ENCODE measurements around the gene H2BK1. TPM values are rescaled to one million over a fixed set of nuclear protein-coding genes. Genes with fewer than 3 reads are reported as not detected.

H2BK1 gene
- polyA plus RNA-seq, 1 donor = not detected

DNA sequence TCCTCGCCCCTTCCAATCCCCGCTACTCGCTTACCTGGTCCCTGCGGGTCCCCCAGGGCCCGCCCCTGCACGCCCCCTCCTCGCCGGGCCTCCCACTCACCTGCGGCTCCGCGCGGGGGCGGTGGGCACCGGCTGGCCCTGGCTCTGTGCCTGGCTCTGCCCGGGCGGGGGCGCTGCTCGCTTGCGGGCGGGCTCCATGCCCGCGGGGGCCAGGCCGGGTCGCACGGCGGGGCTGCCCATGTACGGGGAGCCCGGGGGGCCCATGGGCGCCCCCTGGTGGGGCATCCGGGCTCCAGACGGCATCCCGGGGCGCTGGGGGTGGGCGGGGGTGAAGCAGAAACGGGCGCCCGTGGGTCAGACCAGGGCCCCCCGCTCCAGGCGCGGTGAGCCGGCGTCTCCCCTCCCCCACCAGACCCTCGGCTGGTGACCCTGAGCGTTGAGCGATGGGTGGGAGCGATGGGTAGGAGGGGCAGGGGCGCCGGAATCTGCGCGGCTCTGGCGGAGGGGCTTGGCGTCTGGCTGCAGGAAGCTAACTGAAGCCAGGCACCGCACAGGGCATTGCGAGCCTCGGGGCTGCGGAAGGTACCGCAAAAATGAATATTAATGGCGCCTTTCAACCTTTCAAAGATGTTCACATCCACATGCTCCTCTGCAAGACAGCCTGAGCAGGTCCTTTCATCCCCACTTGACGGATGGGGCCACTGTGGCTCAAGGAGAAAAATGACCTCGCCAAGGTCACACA is 35.2 kb upstream of the H2BK1 start:
- no peak for DNase-seq

DNA sequence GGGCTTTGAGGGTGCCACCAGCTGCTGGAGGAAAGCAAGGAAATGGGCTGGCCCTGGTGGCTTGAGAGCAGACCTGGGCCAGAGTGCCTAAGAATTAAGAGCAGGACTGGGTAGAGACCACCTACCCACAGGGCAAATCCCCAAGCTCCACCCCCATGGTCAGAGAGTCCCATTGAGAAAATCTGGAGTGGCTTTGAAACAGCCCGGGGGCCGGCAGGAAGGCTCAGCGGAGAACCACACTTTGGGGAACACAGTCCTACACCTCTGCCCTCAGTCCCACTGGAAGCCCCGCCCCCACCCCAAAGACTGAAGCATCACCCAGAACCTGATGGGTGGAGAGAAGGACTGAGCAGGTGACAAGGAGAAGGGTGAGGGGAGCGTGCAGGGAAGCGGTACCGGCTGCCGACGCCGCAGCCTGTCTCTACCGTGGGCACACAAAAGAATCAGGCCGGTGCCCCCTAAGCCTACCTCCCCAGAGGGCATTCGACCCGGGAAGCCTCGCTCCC is 34.6 kb upstream of the H2BK1 start:
- no peak for DNase-seq

- DNase-seq = no peak
Observed at GRCh38 chr7:151244196-151244840, 34.0 kb upstream of the H2BK1 start.

DNA sequence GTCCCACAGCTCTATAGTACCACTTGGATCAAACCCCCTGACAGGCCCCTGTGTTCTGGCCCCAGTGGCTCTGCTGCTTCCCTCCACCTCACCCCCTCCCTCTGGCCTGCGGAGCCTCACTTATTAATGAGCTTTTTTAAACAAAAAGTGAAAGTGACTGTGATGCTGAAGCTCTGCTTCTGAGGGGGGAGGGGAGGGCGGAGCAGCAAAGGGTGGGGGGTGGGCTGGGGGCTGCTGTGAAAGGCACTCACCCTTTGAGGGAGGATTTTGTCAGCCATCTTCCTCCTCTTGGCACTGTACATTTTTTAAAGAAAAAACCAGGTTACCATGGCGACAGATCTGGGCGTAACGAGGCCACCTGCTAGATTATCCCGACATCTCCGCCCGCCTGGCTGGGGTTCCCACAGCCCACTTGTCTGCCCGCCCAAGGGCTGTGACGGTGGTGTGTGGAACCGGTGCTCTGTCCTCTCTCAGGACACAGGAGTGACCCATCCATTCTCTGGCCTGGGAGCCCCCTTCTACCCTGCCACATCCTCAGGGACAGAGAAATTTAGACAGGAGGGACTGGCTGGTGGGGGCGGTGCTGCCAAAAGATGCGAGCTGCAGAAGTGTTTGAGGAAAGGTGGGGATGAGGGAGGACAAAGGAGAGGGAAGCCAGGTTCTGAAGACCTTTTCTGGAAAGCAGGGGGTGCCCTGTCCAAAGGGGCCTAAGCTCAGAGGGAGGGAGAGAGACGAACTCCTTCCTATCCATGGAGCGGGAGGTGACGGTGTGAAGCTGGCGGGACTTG is 33.3 kb upstream of the H2BK1 start:
- no peak for DNase-seq

DNA sequence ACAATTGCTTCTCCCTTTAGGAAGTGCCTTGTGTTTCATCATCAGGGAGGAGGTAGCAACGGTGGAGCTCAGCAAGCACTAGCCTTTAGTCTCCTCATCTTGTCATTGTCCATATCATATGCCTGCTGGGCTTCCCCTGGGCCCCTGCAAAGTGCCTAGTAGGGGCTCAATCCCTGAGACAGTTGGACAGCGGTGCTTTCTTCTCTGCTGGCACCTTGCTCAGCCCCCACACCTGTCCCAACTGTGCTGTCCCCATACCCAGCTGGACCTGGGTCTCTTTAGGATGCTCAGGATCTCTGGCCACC is 32.7 kb upstream of the H2BK1 start:
- DNase-seq = no peak

- no peak for DNase-seq
Observed at GRCh38 chr7:151242159-151243044, 32.1 kb upstream of the H2BK1 start.

- no peak for DNase-seq
Observed at GRCh38 chr7:151241755-151242096, 31.4 kb upstream of the H2BK1 start.

DNA sequence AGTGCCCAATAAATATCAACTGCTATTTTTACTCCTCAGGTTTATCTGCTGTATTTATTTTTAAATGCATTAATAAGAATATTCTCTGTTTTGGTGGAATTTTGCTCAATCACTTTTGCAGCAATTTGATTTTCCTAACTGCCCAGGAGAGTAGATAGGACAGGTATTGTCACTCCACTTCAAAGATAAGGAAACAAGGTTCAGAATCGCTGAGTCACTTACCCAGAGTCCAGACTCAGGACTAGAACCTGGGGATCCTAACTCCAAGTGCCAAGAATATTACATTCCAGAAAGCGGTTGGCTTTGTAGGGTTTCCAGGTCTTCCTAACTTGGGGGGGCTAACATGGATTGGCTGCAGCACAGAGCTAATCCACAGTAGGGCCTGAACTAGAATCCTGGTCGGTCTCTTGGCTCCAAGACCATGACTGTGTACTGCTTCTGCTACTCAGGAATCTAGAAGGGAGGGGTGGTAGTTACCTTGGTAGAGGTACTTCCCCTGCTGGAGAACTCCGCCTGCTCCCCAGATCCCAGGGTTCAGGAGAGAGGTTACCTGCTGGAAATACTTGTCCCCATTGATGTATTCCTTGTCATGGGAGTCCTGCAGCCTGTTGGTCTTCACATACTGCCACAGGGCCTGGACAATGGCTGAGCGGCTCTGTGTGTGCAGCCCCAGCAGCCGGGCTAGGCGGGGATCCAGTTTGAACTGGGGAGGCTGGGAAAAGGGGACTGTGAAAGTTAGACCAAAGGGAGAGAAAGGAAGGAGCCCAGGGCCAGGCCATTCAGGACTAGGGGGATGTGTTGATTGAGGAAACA is 30.9 kb upstream of the H2BK1 start:
- DNase-seq = no peak

DNA sequence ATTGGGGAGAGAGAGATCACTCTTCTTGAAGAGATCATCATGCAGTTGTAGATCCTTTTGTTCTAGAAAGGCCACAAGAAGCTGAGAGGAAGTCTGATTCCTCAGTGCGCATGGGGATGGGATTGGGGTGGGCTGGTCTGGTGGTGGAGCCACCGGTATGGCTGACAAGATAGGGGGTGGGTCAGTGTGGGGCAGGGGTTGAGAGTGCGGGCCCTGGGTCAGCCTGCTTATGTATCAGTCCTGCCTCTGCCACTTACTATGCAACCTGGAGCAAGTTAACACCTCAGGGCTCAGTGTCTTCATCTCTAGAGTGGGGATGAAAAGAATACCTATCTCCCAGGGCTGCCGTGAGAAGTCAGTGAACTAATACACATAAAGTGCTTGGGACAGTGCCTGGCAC is 30.2 kb upstream of the H2BK1 start:
- DNase-seq = no peak

- no peak for DNase-seq
Observed at GRCh38 chr7:151239837-151240459, 29.7 kb upstream of the H2BK1 start.

DNA sequence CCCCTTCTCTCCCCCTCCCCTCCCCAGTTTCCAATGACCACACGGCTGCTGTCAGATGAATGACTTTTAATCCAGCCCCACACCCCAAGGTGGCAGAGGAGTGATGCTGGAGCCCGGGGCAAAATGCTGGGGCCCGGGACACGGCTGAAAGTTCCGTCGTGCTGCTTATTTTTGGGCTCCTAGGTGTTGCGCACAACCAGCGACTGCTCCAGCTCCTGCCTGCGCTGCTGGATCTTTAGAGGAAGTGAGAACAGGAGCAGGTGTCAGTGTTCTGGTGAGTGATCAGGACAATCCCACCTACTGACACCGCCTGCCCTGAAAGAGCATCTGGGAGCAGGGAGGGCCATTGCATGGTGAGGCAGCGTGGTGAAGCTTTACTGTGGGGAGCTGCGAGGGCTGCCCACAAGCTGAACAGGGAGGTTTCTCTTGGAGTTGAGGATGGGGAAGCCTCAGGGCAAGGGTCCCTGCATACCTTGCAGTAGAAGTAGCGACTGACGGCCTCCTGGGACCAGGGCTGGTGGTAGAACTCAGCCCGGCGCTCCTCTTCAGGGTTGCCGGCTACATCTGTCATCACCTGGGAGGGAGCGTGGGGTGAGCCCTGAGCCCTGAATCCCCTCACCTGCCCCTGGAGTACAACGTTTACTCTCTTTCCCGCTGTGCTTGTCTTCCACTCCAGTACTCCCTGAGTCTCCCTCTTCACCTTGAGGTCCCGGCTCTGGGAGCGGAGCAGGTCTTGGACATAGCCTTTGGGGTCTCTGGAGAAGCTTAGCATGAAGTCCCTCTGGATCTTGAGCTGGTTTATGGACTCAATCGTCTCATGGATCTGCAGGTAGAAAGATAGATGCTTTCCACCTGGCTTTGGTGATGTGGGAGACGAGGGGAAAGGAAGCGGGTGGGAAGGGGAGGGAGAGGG is 28.9 kb upstream of the H2BK1 start:
- DNase-seq = no peak

- DNase-seq = no peak
Observed at GRCh38 chr7:151238190-151238810, 28.0 kb upstream of the H2BK1 start.

- DNase-seq = no peak
Observed at GRCh38 chr7:151237244-151238189, 27.2 kb upstream of the H2BK1 start.

GRCh38 chr7:151236406-151236805 is 26.1 kb upstream of the H2BK1 start:
- DNase-seq = no peak

DNA sequence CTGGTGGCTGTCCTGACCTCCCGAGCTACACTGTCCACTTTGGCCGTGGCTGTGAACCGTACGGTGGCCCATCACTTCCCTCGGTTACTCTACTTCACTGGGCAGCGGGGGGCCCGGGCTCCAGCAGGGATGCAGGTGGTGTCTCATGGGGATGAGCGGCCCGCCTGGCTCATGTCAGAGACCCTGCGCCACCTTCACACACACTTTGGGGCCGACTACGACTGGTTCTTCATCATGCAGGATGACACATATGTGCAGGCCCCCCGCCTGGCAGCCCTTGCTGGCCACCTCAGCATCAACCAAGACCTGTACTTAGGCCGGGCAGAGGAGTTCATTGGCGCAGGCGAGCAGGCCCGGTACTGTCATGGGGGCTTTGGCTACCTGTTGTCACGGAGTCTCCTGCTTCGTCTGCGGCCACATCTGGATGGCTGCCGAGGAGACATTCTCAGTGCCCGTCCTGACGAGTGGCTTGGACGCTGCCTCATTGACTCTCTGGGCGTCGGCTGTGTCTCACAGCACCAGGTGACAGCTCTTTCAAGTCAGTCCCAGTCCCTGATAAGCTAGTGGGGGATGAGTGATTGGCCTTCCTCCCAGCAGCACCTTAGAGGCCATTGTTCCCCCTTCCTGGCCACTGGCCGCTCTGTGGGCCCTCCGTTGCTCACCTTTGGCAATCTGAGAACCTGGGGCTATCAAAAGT is 25.0 kb upstream of the H2BK1 start:
- DNase-seq = no peak

DNA sequence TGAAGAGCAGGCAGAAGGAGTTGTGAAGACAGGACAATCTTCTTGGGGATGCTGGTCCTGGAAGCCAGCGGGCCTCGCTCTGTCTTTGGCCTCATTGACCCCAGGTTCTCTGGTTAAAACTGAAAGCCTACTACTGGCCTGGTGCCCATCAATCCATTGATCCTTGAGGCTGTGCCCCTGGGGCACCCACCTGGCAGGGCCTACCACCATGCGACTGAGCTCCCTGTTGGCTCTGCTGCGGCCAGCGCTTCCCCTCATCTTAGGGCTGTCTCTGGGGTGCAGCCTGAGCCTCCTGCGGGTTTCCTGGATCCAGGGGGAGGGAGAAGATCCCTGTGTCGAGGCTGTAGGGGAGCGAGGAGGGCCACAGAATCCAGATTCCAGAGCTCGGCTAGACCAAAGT is 23.5 kb upstream of the H2BK1 start:
- no peak for DNase-seq

DNA sequence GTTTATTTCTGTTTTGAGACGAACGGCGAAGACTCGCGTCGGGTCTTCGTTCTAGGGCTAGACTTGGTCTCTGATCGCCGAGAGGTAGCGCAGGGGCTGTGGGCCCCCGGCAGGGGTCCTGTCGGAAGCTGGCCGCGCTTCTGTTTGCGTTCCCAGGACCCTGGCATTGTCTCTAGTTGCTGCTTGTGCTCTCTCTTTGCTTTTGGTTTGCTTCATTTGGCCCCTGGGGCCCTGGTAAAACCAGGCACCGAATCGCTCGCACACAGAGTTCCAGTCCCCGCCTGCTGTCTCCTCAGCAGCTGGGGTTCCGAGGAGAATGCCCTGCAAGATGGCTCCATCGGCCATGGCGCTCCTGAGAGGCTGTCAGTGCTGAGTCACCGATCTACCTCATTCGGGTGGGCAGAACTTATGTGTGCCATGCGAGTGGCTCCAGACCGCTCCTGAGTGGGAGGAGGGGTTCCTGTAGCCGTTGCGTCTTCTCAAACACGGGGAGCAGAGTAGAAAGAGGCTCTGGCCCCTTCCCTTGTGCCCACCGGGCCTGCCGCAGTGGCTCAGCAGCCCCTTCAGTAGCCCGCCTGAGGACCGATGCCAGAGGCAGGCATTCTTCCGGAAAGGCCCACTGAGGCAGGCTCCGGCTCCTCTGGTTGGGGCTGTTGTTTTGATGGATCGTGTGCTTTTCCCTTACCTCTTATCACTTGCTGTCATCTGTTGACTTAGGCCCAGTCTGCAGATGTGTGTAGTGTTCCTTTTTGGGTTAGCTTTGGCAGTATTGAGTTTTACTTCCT is 22.8 kb upstream of the H2BK1 start:
- no peak for DNase-seq

Measured in hindlimb muscle (tissue), 1 donor.